HEK293 (cell line): Measurements from ENCODE around the gene NDRG3.

Experiments
- CTCF ChIP-seq: fragments of 450-650 bp; formaldehyde crosslinking; IDR thresholded peaks from 2 replicates; pipeline ENCODE4 v1.5.1; 2016; ENCODE audit warnings: missing biosample characterization, missing genetic modification characterization
- PRDM2 ChIP-seq: fragments of 450-650 bp; formaldehyde crosslinking; IDR thresholded peaks from 2 replicates; pipeline ENCODE4 v1.5.1; 2016; ENCODE audit warnings: missing biosample characterization, missing genetic modification characterization, borderline replicate concordance
- REST ChIP-seq: fragments of 450-650 bp; formaldehyde crosslinking; IDR thresholded peaks from 2 replicates; pipeline ENCODE4 v1.5.1; 2016; ENCODE audit warnings: missing biosample characterization, missing genetic modification characterization
- ZBTB17 ChIP-seq: fragments of 450-650 bp; formaldehyde crosslinking; IDR thresholded peaks from 2 replicates; pipeline ENCODE4 v1.5.1; 2016; ENCODE audit warnings: missing biosample characterization, missing genetic modification characterization
- ZNF23 ChIP-seq: fragments of 450-650 bp; formaldehyde crosslinking; IDR thresholded peaks from 2 replicates; pipeline ENCODE4 v1.5.1; 2016; ENCODE audit warnings: missing biosample characterization, missing genetic modification characterization, borderline replicate concordance
- ZNF549 ChIP-seq: fragments of 450-650 bp; IDR thresholded peaks from 2 replicates; pipeline ENCODE4 v1.5.1; 2018; ENCODE audit warnings: missing biosample characterization, missing genetic modification characterization, mild to moderate bottlenecking, inconsistent platforms, moderate library complexity
- ZNF596 ChIP-seq: fragments of 450-650 bp; IDR thresholded peaks from 2 replicates; pipeline ENCODE4 v1.5.0; 2018; ENCODE audit warnings: missing biosample characterization, mild to moderate bottlenecking, missing genetic modification characterization, moderate library complexity
- ZNF623 ChIP-seq: fragments of 450-650 bp; formaldehyde crosslinking; IDR thresholded peaks from 2 replicates; pipeline ENCODE4 v1.5.1; 2016; ENCODE audit warnings: missing biosample characterization, missing genetic modification characterization
- ZNF639 ChIP-seq: fragments of 450-650 bp; formaldehyde crosslinking; IDR thresholded peaks from 2 replicates; pipeline ENCODE4 v1.5.1; 2016; ENCODE audit warnings: missing biosample characterization, missing genetic modification characterization

- TF ChIP-seq REST (no peak), ZNF23 (tag by site-specific recombination) (no peak), ZNF623 (tag by site-specific recombination) (no peak), CTCF (no peak), ZNF549 (no peak), PRDM2 (no peak), ZNF596 (no peak), ZNF639 (tag by site-specific recombination) (no peak), ZBTB17 (tag by site-specific recombination) (no peak)
Observed at GRCh38 chr20:36793294-36794115, 47.6 kb upstream of the NDRG3 start.
